HepG2 (cell line): ENCODE results near the gene KLKB1. TPM values are rescaled to one million over a fixed set of nuclear protein-coding genes. Genes with fewer than 3 reads are reported as not detected.

ENCODE experiments used
- GATAD1 ChIP-seq: IDR thresholded peaks from 2 replicates; pipeline ENCODE4 v1.6.1; 2016; ENCODE audit warnings: missing genetic modification reagents, missing compliant biosample characterization
- HMGA1 ChIP-seq: sonication (generic); formaldehyde crosslinking; conservative IDR thresholded peaks from 2 replicates; pipeline ENCODE4 v1.4.0; 2020; ENCODE audit warnings: missing genetic modification reagents
- HNF4A ChIP-seq: sonication (generic); formaldehyde crosslinking; IDR thresholded peaks from 2 replicates; pipeline ENCODE4 v1.4.0; 2020; ENCODE audit warnings: missing genetic modification reagents
- HNRNPLL ChIP-seq: fragments of 200-400 bp; formaldehyde crosslinking; IDR thresholded peaks from 2 replicates; pipeline ENCODE4 v1.6.1; 2017; ENCODE audit warnings: mild to moderate bottlenecking, low read depth, low read length; ENCODE audit not compliant: poor library complexity, severe bottlenecking
- JUND ChIP-seq: sonication (generic); formaldehyde crosslinking; IDR thresholded peaks from 2 replicates; pipeline ENCODE4 v1.8.0; 2022; ENCODE audit warnings: mild to moderate bottlenecking, missing genetic modification reagents
- KDM1A ChIP-seq: IDR thresholded peaks from 2 replicates; pipeline ENCODE4 v1.6.1; 2016; ENCODE audit warnings: missing compliant biosample characterization
- KDM4B ChIP-seq: sonication (generic); formaldehyde crosslinking; IDR thresholded peaks from 2 replicates; pipeline ENCODE4 v1.4.0; 2020; ENCODE audit warnings: missing genetic modification reagents
- KLF6 ChIP-seq: IDR thresholded peaks from 2 replicates; pipeline ENCODE4 v1.8.0; 2016; ENCODE audit warnings: missing biosample characterization, missing genetic modification reagents
- MEIS2 ChIP-seq: sonication (generic); formaldehyde crosslinking; IDR thresholded peaks from 2 replicates; pipeline ENCODE4 v1.9.0; 2021; ENCODE audit warnings: mild to moderate bottlenecking, missing genetic modification reagents
- NFKB2 ChIP-seq: sonication (generic); formaldehyde crosslinking; IDR thresholded peaks from 2 replicates; pipeline ENCODE4 v1.4.0; 2020; ENCODE audit warnings: missing genetic modification reagents, borderline replicate concordance
- NFYC ChIP-seq: IDR thresholded peaks from 2 replicates; pipeline ENCODE4 v1.6.1; 2016; ENCODE audit warnings: missing genetic modification reagents, missing compliant biosample characterization
- REPIN1 ChIP-seq: sonication (generic); formaldehyde crosslinking; IDR thresholded peaks from 2 replicates; pipeline ENCODE4 v1.8.0; 2022; ENCODE audit warnings: missing genetic modification reagents, low read depth, mild to moderate bottlenecking, borderline replicate concordance
- SMC3 ChIP-seq: IDR thresholded peaks from 2 replicates; pipeline ENCODE4 v1.6.1; 2011; ENCODE audit warnings: low read length, improper control_type of control experiment
- TCF7 ChIP-seq: sonication (generic); IDR thresholded peaks from 2 replicates; pipeline ENCODE4 v1.6.1; 2016; ENCODE audit warnings: antibody characterized with exemption, low read depth
- ZBTB33 ChIP-seq: sonication (generic); formaldehyde crosslinking; IDR thresholded peaks from 2 replicates; pipeline ENCODE4 v1.4.0; 2020; ENCODE audit warnings: missing genetic modification reagents
- ZFP36 ChIP-seq: fragments of 150-350 bp; IDR thresholded peaks from 2 replicates; pipeline ENCODE4 v1.6.1; 2018; ENCODE audit warnings: borderline replicate concordance, low read length, low read depth; ENCODE audit not compliant: partially characterized antibody
- ZFP41 ChIP-seq: sonication (generic); formaldehyde crosslinking; IDR thresholded peaks from 2 replicates; pipeline ENCODE4 v1.4.0; 2020; ENCODE audit warnings: mild to moderate bottlenecking, missing genetic modification reagents, borderline replicate concordance
- ZKSCAN1 ChIP-seq: fragments of 150-350 bp; IDR thresholded peaks from 2 replicates; pipeline ENCODE4 v1.6.1; 2014; ENCODE audit warnings: low read length
- ZNF264 ChIP-seq: sonication (generic); formaldehyde crosslinking; IDR thresholded peaks from 2 replicates; pipeline ENCODE4 v1.4.0; 2020; ENCODE audit warnings: missing genetic modification reagents
- ZNF414 ChIP-seq: sonication (generic); formaldehyde crosslinking; IDR thresholded peaks from 2 replicates; pipeline ENCODE4 v1.5.0; 2020; ENCODE audit warnings: missing genetic modification reagents
- ZNF530 ChIP-seq: sonication (generic); formaldehyde crosslinking; IDR thresholded peaks from 2 replicates; pipeline ENCODE4 v1.5.0; 2020; ENCODE audit warnings: low read depth, mild to moderate bottlenecking, missing genetic modification reagents
- ZNF577 ChIP-seq: sonication (generic); formaldehyde crosslinking; IDR thresholded peaks from 2 replicates; pipeline ENCODE4 v1.4.0; 2020; ENCODE audit warnings: mild to moderate bottlenecking, low read depth, missing genetic modification reagents, borderline replicate concordance
- ZNF773 ChIP-seq: sonication (generic); formaldehyde crosslinking; IDR thresholded peaks from 2 replicates; pipeline ENCODE4 v1.4.0; 2020; ENCODE audit warnings: missing genetic modification reagents, borderline replicate concordance
- ZNF775 ChIP-seq: sonication (generic); formaldehyde crosslinking; IDR thresholded peaks from 2 replicates; pipeline ENCODE4 v1.4.0; 2020; ENCODE audit warnings: missing genetic modification reagents, mild to moderate bottlenecking, moderate library complexity, borderline replicate concordance
- ZZZ3 ChIP-seq: sonication (generic); formaldehyde crosslinking; IDR thresholded peaks from 2 replicates; pipeline ENCODE4 v1.4.0; 2020; ENCODE audit warnings: missing genetic modification reagents, mild to moderate bottlenecking, borderline replicate concordance
- polyA plus RNA-seq, 8 experiments: library from polyadenylated mRNA; depleted of rRNA in 3 of 8; stranded (reverse) in 7 of 8; unstranded in 1 of 8; fragments of >200 nt; fragmentation: Illumina TruSeq in 4 of 8; extraction: Trizol in 4 of 8; gene quantifications; 2 replicates each; pipeline versions ENCODE4 v1.2.1 to v1.2.3, GENCODE V29; 2011 to 2016; ENCODE audit warnings: low read depth in 4 of 8, missing spikeins in 1 of 8, mixed read lengths in 1 of 8; ENCODE audit not compliant: insufficient read depth in 1 of 8
- total RNA-seq, 5 experiments: library from RNA; depleted of rRNA; stranded (reverse); fragments of >200 nt; fragmentation: Illumina TruSeq; extraction: Trizol; gene quantifications; 2 replicates each; pipeline ENCODE4 v1.2.3, GENCODE V29; 2016; ENCODE audit warnings: low read depth in 1 of 5
- TF ChIP-seq, protein P1 (sequence below): sonication (generic); formaldehyde crosslinking; IDR thresholded peaks from 2 replicates; pipeline ENCODE4 v1.4.0; 2020; ENCODE audit warnings: missing genetic modification reagents, mild to moderate bottlenecking, borderline replicate concordance

Gene KLKB1
- total and polyA plus RNA-seq, 2 of the 13 experiments (the other 11 are each of a cell fraction or from before 2014, with no cell fraction given) = 0.26 to 0.49 TPM

GRCh38 chr4:186260504-186261448 is 33.5 kb downstream of the KLKB1 start (continued):
- TF ChIP-seq HNRNPLL = no peak
- peak; percentile 91 for TF ChIP-seq ZBTB33 (CRISPR knock-in tag)
- TF ChIP-seq TCF7 = peak; percentile 21; the same call in 1 of the 2 replicates
- peak; percentile 86 for TF ChIP-seq HNF4A (CRISPR knock-in tag)
- TF ChIP-seq SMC3 = no peak; the same call in 1 of the 2 replicates
- TF ChIP-seq ZNF775 = no peak
- TF ChIP-seq KDM4B (CRISPR knock-in tag) = peak; percentile 26; the same call in 1 of the 2 replicates
- peak; percentile 96; the same call in 1 of the 2 replicates for TF ChIP-seq NFKB2 (CRISPR knock-in tag)
- no peak; the same call in 1 of the 2 replicates for TF ChIP-seq GATAD1 (CRISPR knock-in tag)
- TF ChIP-seq MEIS2 (CRISPR knock-in tag) = peak; percentile 91
- 0 out of 2 replicates have a peak, but pooled peaks have one; percentile 62 for TF ChIP-seq ZZZ3
- no peak for TF ChIP-seq ZNF577
- no peak for TF ChIP-seq ZFP36
- TF ChIP-seq ZNF530 (CRISPR knock-in tag) = no peak
- TF ChIP-seq JUND (CRISPR knock-in tag) = peak; percentile 53; the same call in 1 of the 2 replicates
- TF ChIP-seq ZNF773 (CRISPR knock-in tag) = peak; percentile 9; the same call in 1 of the 2 replicates
- peak; percentile 89 for TF ChIP-seq ZNF414 (CRISPR knock-in tag)
- TF ChIP-seq ZNF264 (CRISPR knock-in tag) = no peak
- TF ChIP-seq ZFP41 (CRISPR knock-in tag) = peak; percentile 91
- peak; percentile 98 for TF ChIP-seq ZKSCAN1
- peak; percentile 51; the same call in 1 of the 2 replicates for TF ChIP-seq NFYC
- peak; percentile 97 for TF ChIP-seq REPIN1
- TF ChIP-seq HMGA1 (CRISPR knock-in tag) = no peak
- no peak; the same call in 1 of the 2 replicates for TF ChIP-seq KDM1A (CRISPR knock-in tag)
- TF ChIP-seq, protein P1, sequence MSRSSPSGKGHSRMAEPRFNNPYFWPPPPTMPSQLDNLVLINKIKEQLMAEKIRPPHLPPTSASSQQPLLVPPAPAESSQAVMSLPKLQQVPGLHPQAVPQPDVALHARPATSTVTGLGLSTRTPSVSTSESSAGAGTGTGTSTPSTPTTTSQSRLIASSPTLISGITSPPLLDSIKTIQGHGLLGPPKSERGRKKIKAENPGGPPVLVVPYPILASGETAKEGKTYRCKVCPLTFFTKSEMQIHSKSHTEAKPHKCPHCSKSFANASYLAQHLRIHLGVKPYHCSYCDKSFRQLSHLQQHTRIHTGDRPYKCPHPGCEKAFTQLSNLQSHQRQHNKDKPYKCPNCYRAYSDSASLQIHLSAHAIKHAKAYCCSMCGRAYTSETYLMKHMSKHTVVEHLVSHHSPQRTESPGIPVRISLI (CRISPR knock-in tag) = 0 out of 2 replicates have a peak, but pooled peaks have one; percentile 45
- 0 out of 2 replicates have a peak, but pooled peaks have one; percentile 57 for TF ChIP-seq KLF6 (CRISPR knock-in tag)
